ENCODE results near the gene GRK3. TPM values are rescaled to one million over a fixed set of nuclear protein-coding genes. Genes with fewer than 3 reads are reported as not detected.

Gene GRK3
- total RNA-seq, 1 experiment from 2014 or later = 14.6 TPM

DNA sequence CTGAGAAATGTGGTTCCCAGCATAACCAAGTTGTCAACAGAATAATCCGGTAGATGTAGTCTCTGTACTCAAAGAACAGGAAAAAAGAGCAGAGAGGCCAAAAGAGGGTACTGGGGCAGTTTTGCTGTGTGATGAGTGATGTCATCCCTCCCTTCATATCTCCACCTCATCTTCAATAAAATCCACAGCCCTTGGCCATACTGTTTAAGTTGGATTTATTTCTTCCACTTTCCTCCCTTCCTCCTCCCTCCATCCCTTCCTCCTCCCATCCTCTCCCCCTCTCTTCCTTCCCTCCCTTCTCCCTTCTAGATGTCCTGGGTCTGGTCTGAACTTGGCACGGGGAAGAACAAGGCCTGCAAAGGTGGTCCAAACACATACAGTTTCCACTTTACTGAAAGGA is 18.2 kb upstream of the GRK3 start:
- no TSS peak for BruUV-seq (replicated peaks)
- Histone ChIP-seq H3K4me1 (ENCODE audit: control insufficient read depth in 1 of 2, insufficient read depth in 2 of 2, low read length in 2 of 2) (peaks cover 28 to 34% of the 10 kb centered on the region in 2 experiments), H3K9me3 (ENCODE audit: control insufficient read depth in 1 of 2, insufficient read depth in 1 of 2, low read depth in 1 of 2, low read length in 2 of 2) (no peaks in the 10 kb centered on the region), H3K9ac (ENCODE audit: low read length) (no peak overlapping the region), H3K79me2 (ENCODE audit: insufficient read depth, low read length) (no peaks in the 10 kb centered on the region), H3K27me3 (ENCODE audit: insufficient read depth, low read length) (no peaks in the 10 kb centered on the region), H3K27ac (ENCODE audit: low read depth, low read length) (peak overlapping the region; percentile 44; the same call in 1 of the 2 replicates), H3K36me3 (ENCODE audit: control insufficient read depth in 1 of 2, insufficient read depth in 2 of 2, low read length in 2 of 2) (no peaks in the 10 kb centered on the region), H2AFZ (ENCODE audit: low read depth, low read length, poor library complexity, severe bottlenecking) (no peak overlapping the region), H3K4me3 (replicated peaks in 1 of 2; ENCODE audit: low read depth in 1 of 2, low read length in 2 of 2) (no peak overlapping the region), H3K9me2 (ENCODE audit: insufficient read depth) (no peaks in the 10 kb centered on the region), H3K4me2 (ENCODE audit: low read length) (peak overlapping the region; percentile 40), H4K20me1 (ENCODE audit: insufficient read depth) (no peaks in the 10 kb centered on the region)
- ATAC-seq (no peak), DNase-seq (ENCODE audit: low read depth, low spot score) (no peak)
- CTCF ChIA-PET = no interaction called here
- RAD21 ChIA-PET (ENCODE audit: low non-redundant PET in 1 of 2, low total read pairs in 2 of 2, uncharacterized antibody in 2 of 2, unreplicated experiment in 2 of 2) = no interaction called here
- intact Hi-C loops (cut with micrococcal nuclease) = no loop called here
- TF ChIP-seq, protein P1, sequence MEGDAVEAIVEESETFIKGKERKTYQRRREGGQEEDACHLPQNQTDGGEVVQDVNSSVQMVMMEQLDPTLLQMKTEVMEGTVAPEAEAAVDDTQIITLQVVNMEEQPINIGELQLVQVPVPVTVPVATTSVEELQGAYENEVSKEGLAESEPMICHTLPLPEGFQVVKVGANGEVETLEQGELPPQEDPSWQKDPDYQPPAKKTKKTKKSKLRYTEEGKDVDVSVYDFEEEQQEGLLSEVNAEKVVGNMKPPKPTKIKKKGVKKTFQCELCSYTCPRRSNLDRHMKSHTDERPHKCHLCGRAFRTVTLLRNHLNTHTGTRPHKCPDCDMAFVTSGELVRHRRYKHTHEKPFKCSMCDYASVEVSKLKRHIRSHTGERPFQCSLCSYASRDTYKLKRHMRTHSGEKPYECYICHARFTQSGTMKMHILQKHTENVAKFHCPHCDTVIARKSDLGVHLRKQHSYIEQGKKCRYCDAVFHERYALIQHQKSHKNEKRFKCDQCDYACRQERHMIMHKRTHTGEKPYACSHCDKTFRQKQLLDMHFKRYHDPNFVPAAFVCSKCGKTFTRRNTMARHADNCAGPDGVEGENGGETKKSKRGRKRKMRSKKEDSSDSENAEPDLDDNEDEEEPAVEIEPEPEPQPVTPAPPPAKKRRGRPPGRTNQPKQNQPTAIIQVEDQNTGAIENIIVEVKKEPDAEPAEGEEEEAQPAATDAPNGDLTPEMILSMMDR (IDR thresholded peaks at IDR 0.05 in 2 of 3, conservative IDR thresholded peaks at IDR 0.05 in 1 of 3; ENCODE audit: borderline replicate concordance in 1 of 3, insufficient read depth in 1 of 3, low read depth in 2 of 3, low read length in 2 of 3) = no peak
- TF ChIP-seq, protein P2, sequence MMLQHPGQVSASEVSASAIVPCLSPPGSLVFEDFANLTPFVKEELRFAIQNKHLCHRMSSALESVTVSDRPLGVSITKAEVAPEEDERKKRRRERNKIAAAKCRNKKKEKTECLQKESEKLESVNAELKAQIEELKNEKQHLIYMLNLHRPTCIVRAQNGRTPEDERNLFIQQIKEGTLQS (IDR thresholded peaks at IDR 0.05) = no peak
- TF ChIP-seq CEBPB (IDR thresholded peaks at IDR 0.05; ENCODE audit: low read depth) (no peak), REST (IDR thresholded peaks at IDR 0.05; ENCODE audit: low read depth) (no peak), CBX3 (IDR thresholded peaks at IDR 0.05; ENCODE audit: low read depth) (no peak), RAD21 (IDR thresholded peaks at IDR 0.05; ENCODE audit: low read depth) (no peak), ZBTB33 (IDR thresholded peaks at IDR 0.05; ENCODE audit: extremely low read depth, insufficient replicate concordance, low read length) (no peak), ELF1 (IDR thresholded peaks at IDR 0.05; ENCODE audit: borderline replicate concordance, low read depth) (no peak)
- TF ChIP-seq, protein P3, sequence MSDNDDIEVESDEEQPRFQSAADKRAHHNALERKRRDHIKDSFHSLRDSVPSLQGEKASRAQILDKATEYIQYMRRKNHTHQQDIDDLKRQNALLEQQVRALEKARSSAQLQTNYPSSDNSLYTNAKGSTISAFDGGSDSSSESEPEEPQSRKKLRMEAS (IDR thresholded peaks at IDR 0.05) = no peak
- POLR2A ChIA-PET = no interaction called here
